Measurements from ENCODE around the gene GRM7.

DNA sequence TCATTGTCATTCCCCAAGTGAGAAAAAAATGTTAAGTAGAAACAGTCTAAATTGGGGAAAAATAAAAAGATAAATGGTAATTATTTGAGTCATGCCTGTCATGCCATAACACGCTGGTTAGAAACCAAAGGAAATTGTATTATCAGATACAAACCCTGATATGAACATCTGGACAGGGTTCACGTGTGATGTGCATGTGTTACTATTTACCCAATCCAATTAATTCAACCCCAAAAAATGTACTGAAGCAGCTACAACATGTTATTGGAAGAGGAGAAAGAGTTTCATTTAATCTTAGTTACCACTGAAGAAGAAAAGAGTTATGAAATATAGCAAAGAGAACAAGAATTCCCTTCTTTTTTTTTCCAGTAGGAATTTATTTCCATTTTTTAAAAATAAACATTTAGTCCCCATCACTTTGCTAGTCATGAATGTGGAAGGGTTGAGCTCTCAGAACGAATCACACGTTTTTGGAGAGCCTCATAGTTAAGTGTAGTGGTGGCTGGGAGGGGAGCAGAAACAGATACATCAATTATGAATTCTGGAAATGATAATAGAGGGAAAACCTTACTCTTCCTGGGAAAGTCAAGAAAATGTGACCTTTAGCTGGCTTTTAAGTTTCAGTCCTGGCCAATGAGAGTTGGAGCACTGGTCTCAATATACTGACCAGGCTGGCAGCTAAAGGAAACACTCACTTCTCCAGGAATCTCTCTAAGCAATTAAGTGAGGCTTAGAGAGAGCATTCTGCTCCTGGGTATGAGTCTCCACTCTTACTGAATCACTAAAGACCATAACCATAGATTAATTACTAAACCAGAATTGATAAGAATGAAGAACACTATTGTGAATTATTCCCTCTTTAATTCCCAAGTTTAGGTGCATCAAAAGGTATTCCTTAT, 796.5 kb downstream of the GRM7 start:
- TF ChIP-seq EZH2 (optimal IDR thresholded peaks at IDR 0.05; ENCODE audit: low read depth, low read length): no peak
- no peak for TF ChIP-seq EZH2phosphoT487 (IDR thresholded peaks at IDR 0.05; ENCODE audit: low read length)
